GM19035 (cell line): ENCODE data around the gene CYP46A1.

ENCODE experiments used
- ATAC-seq: cut with Tn5 transposase; IDR thresholded peaks from one replicate; pipeline ENCODE4 v1.9.1; 2021; ENCODE audit not compliant: unreplicated experiment

Gene CYP46A1

DNA sequence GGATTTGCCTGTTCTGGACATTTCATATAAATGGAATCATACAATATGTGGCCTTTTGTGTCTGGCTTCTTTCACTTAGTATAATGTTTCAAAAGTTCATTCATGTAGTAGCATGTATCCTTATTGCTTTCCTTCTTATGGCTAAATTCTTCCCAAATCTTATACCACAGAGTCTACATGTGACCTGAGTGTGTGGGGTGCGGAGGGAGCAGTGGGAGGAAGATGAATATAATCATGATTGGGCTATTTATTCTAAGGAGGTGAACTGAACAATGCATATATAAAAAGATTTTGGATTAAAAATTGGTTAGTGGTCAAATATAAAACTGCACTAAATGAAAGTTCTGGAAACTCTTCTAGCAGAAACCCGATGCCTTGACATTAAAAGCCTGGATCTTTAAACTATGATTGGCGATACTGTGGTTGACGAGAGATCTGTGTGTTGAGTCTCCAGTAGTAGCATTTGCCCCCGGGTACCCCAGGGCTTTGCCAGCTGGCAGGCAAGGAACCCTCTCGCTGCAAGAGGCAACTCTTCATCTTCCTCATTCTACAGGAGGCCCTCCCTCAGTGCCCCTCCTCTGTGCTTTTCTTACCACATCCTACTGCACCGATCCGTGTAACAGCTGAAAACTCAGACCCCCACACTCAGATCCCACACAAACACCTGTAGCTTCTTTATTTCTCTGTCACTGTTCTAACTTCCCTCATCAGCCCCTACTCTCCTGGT is 2.6 kb downstream of the CYP46A1 start:
- no peak for ATAC-seq

DNA sequence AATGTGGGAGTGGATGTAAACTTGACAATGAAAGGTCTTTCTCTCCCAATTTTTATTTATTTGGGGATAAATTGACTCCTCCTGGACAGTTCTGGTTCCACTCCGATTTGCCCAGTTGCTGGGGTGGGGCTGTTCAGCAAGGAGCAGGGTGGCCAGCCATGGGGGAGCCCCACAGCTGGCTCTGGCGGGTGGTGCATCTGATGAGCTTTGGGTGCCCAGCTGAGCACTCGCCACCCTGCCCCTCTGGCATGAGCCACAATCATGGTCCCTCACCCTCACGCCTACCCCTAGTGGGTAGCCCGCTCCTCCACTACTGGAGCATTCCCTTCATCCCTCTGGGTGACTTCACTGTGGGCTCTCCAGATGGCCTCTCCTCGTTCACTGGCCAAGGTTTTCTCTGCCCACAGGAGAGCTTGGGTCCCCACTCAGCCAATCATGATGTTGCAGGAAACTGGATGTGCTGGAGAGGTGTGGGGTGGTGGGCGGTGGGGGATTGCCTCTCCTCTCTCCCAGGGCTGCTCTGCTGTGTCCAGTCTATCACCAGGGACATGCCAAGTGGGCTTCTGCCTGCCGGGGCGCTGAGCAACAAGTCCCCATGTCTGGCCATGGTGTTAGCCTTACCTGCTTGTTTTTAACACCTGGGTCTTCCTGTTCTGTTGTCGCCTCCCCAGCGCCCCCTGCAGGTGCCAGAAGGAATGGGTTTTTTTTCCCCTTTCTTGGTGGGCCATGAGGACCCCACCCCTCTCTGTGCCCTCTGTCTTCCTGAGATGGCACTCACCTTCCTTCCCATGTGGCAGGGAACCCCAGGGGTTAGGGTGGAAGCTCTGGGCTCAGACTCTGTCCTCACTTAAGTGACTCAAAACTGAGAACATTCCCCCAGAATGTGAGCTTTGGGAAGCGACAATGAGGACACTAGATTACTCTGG is 3.4 kb downstream of the CYP46A1 start:
- no peak for ATAC-seq

DNA sequence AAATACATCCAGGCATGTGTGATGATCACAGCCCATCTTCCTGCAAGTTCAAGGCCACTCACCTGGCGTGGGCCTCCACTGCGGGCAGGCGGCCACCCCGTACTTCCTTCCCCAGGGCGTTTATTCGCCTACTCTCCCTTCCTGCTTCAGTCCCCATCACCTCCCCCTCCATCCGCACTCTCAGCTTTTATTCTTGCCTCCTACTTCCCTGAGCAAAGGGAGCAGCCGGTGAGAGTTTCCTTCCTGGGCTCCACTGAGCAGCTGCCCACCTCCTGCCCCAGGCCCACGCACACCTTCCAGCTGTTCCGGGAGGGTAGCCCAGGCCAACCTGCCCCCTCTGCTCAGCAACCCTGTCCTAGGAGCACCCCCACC is 4.1 kb downstream of the CYP46A1 start:
- no peak for ATAC-seq

DNA sequence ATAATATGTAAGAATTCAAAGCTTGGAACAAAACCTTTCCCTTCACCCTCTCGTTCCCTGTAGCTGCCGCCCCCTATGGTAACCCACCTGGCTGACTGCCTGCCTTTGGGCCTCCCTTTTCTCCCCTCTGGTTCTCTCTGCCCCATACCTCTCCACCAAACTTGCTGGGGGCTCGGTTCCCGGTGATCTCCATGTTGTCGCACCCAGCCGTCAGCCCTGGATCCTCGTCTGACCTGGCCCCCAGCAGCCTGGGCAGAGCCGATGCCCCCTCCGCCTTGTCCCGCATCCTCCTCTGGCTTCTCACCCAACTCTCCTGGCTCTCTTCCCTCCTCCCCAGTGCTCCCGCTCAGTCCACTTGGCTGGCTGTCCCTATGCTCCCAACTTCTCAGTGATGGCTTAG is 4.5 kb downstream of the CYP46A1 start:
- no peak for ATAC-seq

DNA sequence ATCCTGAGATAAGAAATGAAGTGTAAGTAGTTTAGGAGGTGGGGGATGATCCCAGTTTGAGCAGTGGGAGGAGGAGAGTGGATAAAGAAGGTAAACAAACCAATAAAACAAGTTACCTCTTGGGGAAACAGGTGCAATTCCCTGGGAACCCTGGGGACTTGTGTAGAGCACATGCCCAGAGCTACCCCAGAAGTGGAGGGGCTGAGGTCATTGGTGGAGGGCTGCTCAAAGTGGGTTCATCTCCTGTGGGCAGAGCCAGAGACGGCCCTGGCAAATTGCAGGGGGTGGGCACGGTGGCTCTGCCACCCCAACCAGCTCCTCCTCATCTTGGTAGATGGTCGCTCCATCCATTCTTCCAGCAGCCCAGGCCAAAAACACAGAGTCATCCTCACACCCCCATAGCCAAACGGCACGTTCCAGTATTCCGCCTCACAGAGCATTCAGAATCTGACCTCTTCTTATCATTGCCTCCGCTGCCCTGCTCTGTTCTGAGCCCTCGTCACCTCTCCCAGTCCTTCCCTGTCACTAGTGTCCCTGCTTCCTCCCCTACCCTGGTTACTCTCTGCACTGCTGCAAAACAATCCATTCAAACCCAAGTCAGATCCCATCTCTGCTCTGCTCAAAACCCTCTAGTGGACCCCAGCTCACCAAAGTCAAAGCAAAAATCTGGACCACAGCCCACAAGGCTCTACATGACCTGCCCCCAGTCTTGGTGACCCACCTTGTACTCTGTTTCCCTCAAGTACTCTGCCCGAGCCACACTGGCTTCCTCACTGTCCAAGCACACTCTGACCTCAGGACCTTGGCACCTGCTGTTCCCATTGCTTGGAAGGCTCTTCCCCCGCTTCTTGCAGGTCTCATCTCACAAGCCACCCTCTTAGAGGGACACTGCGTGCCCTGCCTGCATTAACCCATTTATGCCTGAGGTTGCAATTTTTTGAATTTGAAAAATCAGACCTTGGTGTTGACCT is 5.5 kb downstream of the CYP46A1 start:
- no peak for ATAC-seq

DNA sequence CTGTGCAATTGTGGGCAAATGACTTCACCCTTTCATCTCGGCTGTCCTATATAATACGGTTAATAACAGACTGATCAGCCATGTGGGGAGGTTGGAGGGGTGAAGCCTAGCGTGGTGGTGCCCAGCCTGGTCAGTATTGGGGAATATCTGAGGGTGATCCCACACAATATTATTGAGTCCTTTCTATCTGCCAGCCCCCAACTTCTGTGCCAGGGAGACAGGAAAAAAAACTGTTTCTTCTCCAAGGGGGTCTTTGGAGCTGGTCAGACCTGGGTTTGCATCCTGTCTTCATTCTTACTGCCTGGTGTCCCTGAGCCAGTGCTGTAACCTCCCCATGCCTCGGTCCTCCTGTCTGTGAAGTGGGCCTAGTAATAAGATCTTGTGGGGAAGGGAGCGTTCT is 6.5 kb downstream of the CYP46A1 start:
- no peak for ATAC-seq

DNA sequence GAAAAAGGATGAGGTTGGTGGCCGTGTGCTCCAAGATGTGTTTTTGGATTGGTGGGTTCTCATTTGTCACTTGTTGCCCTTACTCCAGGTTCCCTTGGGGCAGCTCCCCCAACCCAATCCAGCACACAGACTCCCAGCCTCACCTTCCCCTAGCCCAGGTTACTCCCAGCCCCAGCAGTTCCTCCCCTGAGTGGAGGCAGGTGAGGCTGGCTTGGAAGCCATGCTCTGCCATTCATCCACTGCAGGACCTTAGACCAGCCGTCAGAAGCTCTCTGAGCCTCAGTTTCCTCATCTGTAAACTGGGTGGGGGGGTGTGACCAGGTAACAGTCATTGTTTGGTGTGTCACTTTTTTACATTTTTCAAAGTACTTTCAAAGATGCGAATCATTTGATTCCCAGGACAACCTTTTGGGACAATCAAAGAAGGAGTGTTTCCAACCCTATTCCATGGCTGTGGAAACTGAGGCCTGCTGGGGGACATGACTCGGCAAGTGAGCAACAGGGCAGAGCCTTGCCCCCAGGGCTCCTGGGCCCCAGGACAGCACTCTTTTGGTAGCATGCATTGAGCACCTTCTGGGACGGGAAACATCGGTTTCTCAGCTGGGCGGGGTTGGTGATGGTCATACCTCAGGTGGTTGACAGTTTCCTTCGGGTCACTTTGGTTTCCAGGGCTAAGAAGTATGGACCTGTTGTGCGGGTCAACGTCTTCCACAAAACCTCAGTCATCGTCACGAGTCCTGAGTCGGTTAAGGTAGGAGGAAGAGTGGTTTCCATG is 7.2 kb downstream of the CYP46A1 start:
- no peak for ATAC-seq

DNA sequence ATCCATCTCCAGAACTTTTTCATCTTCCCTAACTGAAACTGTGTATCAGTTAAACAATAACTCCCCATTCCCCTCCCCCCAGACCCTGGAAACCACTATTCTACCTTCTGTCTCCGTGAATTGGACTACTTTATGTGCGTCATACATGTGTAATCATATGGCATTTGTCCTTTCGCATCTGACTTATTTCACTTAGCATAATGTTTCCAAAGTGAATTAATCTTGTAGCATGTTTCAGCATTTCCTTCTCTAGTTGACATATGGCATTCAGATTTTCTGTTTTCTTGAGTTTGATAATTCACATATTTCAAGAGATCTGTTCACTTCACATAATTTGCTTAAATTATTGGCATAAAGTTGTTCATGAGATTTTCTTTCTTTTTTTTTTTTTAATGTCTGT is 9.8 kb downstream of the CYP46A1 start:
- ATAC-seq = no peak

DNA sequence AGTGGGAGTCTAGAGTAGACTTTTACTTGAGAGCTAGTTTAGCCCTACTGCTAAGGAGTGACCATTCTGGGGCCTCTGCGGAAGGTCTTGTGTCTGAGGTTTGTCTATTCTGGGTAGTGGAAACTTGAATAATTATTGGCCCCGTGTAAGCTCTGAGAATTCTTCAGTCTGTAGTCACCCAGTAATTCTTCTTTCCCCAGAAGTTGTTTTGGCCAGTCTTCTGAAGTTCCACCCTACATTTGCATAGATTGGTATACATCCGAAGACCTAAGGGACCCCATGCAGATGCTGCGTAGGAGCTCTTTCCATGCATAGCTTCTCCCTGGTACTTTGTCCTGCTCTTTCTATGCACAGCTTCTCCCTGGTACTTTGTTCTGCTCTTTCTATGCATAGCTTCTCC is 12.8 kb downstream of the CYP46A1 start:
- ATAC-seq = no peak

DNA sequence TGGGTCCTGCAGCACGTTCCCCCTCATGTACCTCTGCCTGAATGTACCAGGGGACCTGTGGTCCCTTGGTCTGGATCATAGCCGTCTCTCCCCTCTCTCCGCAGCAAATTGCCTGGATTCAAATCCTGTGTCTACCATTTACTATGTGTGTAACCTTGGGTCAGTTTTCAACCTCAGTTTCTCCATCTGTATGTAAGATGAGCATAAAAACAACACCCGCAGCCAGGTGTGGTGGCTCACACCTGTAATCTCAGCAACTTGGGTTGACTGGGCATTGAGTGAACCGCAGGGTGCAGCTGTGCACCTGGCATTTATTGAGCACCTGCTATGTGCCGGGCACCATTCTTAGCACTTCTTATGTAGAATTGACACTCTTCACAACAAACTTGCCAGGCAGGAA is 14.1 kb downstream of the CYP46A1 start:
- no peak for ATAC-seq

DNA sequence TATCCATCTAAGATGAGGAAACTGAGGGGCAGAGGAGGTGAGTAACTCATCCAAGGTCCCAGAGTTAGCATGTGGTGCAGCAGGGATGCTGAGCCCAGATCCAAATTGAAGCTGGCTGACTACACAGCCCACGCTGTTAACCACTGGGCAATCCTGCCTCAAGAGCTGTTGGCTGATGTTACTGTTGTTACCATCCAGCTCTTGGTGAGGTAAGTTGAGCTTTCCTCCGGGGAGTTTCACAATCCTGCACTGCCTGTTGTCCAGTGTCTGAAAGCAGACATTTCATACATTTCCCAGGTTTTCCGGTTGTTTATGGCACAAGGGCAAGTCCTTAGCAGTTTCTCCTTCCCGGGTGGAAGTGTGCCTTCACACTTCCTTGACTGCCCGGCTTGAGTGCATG is 14.5 kb downstream of the CYP46A1 start:
- no peak for ATAC-seq

DNA sequence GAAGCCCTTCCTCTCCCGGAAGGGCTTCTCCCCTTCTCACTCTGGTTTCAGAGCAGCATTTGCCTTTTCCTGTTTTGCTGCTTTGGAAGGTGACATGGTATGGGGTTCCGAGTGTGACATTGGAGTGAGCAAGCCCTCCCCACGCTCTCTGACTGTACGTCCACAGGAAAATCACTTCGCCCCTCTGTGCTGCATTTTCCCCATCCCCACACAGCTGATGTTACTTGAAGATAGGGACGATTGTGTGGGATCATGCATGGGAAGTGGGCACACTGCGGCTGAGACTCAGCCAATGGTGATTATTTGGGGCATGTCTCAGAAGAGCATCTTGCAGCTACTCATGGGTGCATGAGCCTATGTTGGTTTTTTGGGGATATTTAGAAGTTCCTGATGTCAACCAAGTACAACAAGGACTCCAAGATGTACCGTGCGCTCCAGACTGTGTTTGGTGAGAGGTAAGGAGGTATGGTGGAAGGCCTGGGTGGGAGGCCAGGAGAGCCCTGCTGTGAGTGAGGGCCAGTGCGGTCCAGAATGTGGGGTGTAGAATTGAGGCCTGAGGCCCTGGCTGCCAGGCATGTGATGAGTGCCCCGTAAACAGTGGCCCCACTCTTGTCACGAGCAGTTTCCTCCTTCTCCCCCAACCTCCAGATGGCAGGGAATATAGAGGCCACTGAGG is 15.1 kb downstream of the CYP46A1 start:
- ATAC-seq = no peak

DNA sequence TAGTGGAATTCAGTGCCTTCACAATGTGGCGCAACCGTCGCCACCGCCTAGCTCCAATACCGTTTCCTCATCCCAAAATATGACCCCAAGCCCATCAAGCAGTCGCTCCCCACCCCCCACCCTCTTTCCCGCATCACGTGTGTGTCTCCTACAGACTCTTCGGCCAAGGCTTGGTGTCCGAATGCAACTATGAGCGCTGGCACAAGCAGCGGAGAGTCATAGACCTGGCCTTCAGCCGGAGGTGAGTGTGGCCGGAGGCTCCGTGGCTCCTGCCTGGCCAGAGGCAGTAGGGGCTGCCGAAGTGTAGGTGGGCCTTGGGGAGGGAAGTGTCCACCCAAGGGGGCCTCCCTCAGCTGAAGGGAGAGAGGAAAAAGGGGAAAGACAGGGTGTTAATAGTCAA is 15.8 kb downstream of the CYP46A1 start:
- ATAC-seq = no peak

DNA sequence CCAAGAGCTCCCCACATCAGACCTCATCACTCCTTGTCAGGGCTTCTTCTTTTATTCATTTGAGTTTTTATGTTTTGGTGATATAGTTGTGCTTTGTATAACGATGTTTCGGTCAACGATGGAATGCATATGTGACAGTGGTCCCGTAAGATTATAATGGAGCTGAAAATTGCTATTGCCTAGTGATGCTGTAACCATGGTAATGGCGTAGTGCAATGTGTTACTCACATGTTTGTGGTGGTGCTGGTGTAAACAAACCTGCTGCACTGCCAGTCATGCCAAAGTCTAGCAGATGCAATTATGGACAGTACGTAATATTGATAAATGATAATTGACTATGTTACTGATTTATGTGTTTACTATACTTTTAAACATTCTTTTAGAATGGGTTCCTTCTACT is 16.3 kb downstream of the CYP46A1 start:
- ATAC-seq = no peak

DNA sequence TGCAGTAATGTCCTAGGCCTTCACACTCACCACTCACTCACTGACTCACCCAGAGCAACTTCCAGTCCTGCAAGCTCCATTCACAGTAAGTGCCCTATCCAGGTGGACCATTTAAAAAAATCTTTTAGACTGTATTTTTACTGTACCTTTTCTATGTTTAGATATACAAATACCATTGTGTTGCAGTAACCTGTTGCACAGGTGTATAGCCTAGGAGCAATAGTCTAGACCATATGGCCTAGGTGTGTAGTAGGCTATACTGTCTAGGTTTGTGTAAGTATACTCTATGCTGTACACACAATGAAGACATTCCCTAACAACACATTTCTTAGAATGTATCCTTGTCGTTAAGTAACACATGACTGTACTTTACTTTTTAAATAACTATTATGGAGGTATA is 17.2 kb downstream of the CYP46A1 start:
- ATAC-seq = no peak

DNA sequence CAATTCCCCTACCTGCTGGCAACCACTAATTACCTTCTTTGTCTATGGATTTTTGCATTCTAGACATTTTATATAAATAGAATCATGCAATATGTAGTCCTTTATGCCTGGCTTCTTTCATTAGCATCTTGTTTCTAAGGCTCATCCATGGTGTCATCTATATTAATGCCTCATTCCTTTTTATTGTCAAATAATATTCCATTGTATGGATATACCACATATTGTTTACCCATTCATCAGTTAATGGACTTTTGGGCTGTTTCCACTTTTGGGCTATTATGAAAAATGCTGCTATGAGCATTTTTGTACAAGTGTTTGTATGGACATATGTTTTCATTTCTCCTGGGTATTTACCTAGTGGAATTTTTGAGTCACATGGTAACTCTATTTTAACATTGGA is 18.0 kb downstream of the CYP46A1 start:
- ATAC-seq = no peak

DNA sequence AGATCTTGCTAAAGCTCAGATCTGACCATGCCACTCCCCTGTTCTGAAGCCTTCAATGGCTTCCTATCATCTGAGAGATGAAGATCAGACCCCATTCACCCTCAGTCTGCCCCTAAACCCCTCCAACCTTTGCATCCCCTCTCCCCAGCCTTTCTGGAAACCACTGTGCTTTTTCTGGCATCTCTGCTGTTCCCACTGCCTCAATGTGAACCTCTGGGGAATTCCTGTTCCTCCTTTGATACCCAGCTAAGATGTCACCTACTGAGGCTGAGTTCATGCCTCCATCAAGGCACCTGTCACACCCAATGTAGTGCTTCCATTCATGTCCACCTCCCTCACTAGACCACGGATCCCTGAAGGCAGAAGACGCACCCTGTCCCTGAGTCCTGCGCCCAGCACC is 19.3 kb downstream of the CYP46A1 start:
- ATAC-seq = no peak

DNA sequence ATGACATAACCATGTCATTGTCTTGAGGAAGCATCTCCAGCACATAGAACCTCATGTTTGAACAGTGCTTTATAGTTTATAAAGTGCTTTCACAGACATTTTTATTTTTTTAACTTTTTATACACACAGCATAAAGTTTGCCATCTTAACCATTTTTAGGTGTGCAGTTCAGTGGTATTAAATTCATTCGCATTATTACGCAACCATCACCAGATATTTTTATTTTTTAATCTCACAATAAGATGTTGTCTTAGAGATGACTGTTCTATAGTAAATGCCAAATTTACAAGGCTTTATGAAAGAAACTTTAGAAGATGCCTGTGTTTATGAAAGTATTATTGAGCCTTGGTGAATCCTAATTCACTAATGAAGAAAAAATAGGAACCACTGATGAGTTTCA is 19.9 kb downstream of the CYP46A1 start:
- no peak for ATAC-seq

DNA sequence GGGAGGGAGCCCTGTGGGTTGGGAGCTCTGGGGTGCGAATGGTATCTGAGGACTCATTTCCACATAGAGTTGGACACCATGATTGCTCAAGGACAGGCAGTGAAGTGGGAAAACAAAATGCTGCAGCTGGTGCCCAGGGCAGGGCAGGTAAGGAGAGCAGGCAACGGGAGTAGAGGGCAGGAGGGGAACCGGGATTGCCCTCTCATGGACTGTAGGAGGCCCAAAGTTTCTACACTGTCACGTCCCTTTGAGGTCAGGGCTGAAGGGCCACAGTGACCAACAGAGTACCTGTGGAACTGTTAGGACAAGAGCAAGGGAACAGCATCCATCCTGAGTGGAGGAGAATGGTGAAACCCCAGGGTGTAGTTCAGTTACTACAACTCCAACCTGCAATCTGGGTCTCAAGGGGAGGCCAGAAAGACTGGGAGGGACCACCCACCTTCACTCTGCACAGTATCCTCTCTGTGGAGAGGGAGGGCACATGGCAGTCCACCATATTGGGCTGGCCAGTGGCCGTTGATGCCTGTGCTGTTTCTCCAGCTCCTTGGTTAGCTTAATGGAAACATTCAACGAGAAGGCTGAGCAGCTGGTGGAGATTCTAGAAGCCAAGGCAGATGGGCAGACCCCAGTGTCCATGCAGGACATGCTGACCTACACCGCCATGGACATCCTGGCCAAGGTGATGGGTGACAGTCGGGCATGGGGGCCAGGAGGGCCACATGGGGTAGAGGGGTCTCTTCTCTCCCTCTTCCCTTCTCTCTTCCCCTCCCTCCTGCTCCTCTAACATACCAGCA is 22.2 kb downstream of the CYP46A1 start:
- no peak for ATAC-seq
